HG03575 (cell line): Measurements from ENCODE around the gene SLAMF6.

Experiments
- ATAC-seq: cut with Tn5 transposase; IDR thresholded peaks from one replicate; pipeline ENCODE4 v1.9.1; 2021; ENCODE audit not compliant: unreplicated experiment, insufficient number of reproducible peaks, low FRiP score; ENCODE audit errors: extremely low read depth

SLAMF6 gene

DNA sequence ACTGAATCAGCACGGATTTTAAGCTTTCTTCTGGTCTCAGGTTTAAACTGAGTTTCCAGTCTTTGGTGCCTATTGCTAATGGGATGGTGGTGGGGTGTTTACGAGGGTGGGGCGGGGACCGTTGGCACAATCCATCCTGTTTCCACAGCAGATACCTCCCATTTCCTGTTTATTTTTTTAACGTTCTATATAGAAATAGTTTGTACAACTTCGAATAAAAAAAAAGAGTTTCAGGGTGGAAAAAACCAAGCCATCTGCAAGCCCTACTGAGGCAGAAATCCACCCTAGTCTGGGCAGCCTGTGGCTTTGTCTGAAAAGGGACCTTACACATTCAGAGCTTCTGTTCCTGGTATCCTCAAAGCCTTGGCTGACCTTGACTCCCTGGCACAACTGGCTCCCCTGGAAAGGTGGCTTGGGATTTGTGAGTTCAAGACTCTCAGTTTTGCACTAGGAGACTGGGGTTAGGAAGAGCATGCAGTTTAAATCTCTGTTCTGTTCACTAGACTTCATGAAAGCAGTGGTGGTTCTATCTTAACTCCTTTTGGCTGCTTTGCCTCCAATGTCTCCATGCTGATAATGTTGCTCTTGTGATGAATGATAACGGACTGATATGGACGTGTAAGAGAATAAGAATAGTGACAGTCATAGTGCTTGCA lies 76.0 kb downstream of the SLAMF6 start:
- no peak for ATAC-seq

DNA sequence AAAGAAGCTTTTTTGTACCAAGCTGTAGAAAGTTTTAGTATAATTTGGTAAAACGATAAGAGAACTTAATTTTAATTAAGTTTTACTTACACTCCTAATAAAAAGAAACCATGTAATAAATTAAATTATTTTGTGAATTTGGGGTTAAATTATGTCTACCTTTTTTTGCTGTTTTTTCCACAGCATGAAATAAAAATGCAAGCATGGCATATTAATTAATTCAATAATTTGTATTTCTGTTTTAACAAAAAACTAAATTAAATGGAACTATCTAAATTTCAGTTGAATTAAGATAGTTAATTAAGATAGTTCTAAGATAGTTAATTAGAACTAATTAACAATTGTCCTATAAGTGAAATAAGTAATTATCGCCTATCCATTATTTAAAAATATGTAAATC lies 83.3 kb downstream of the SLAMF6 start:
- no peak for ATAC-seq

DNA sequence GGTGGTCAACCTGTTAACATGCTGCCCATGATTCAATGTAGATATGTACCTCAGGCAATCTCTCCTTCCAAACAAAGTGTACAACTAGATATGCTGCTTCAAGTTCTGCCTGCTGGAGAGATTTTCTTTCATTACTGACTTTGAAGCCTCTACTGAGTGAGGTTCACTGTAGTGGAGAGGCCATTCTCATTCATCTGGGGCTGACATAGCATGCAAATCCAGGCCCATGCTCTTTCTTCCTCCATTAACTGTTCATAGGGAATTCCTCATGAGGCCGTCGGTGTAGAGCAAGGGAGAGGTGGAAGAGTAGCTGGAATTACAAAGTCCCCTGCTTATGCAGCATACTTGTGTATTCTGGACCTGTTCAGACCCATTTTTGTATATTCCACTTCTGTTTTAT lies 84.1 kb downstream of the SLAMF6 start:
- no peak for ATAC-seq

DNA sequence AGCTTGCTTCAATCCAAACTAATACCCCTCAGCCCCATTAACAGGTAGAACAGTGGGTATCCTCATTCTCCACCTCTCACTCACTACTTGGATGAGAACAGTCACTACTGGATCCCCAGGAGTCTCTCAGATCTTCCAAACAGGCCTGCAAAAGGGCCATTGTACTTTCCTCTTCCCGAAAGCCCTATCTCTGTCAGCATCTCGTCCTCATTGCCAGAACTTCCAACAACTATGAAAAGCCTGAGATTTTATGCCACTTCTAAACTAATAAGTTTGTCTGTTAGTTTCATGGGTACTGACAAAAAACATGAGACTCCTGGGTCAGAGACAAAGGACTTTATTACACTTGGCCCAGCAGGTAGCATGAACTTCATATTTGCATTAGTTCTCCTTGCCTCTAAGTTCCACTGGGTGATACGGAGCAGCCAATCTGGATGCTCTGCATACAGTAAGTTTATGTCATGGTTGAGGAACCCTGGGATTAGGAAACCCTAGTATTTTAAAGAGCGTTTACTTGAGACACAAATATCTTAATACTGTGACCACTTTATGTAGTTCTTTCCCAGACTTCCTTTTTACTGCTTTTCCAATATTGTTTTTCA lies 84.6 kb downstream of the SLAMF6 start:
- no peak for ATAC-seq

DNA sequence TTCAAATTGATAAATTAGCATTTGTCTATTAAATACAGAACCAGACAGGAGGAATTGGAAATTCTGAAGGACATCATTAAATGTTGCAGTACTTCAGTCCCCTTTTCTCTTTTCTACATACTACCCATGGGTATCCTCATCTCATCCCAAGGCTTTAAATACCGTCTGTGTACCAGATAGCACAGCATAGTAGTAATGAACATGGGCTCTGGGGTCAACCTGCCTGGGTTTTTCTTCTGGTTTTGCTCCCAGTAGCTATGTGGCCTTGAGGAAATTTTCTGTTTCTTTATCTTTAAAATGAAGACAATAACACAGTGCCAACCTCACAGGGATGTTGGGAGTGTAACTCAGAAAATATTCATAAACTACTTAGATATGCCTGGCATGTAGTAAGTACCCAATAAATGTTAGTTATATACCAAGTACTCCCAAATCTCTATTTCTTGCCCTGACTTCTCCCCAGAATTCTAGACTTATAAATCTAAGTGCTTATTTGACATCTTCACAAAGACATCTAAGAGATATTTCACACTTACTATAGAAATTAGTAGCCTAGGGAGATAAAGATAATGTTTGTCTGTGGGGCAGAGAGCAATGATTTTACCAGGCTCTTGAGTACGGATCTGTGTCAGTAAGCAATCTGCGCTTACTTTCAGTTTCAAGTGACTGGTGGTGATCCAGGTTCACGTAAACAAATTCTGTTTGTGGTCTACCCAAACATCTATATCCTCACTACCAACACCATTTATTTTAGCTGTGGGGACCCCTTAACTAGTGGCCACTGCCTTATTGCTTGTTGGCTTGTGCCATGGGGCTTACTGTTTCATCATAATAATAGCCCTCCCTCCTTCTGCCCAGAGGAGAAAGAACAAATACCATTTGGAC lies 85.4 kb downstream of the SLAMF6 start:
- no peak for ATAC-seq

DNA sequence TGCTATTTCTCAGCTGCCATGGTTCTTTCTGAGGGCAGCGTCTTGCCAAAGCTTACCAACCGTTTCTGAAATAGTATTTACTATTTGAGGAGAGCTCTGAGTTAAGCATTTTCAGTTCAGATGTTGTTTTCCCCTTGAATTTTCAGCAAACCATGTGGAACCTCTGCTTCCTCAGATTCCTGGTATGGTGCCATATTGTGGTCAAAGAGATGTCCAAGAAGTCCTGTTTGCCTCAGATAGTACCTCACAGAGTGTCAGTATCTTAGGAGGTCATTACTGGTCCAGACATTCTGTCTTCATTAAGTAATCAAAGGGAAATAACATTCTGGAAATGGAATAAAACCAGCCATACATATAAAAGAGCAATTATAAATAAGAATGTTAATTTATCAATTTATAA lies 86.1 kb downstream of the SLAMF6 start:
- no peak for ATAC-seq
